ENCODE data around the gene ARHGEF4.

Gene ARHGEF4

GRCh38 chr2:130851624-130852382 lies 15.1 kb downstream of the ARHGEF4 start:
- no peak for DNase-seq

DNA sequence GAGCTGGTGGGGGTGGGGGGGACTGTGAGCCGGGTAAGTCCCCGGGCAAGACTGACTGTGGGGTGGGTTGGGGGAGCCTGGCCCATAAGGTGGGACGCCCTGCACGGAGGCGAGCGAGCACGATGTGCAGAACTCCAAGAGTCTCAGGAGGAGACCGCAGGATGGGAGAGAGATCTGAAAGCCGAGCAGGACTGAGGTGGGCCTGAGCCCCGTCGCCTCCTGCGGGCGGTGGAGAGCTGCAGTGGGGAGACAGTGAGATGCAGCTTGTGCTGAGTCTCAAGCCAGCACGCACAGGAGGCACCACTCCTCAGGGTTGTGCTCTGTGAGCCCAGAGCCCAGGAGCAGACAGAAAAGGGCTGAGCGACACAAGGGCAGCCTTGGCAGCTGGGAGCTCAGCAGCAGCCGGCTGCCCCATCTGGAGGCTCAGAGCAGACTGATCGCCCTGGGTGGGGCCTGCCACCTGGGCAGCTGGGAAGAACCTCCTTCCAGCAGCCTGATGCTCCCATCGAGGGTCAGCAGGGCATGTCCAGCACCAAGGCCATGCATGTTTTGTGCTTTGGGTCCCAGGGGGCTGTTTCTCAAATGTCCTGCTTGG lies 15.9 kb downstream of the ARHGEF4 start:
- no peak for DNase-seq

GRCh38 chr2:130853391-130853790 lies 16.7 kb downstream of the ARHGEF4 start:
- no peak for DNase-seq

GRCh38 chr2:130854301-130854700 lies 17.6 kb downstream of the ARHGEF4 start:
- no peak for DNase-seq

- DNase-seq = peak; percentile 15
Observed at GRCh38 chr2:130864830-130865800, 28.4 kb downstream of the ARHGEF4 start.

DNA sequence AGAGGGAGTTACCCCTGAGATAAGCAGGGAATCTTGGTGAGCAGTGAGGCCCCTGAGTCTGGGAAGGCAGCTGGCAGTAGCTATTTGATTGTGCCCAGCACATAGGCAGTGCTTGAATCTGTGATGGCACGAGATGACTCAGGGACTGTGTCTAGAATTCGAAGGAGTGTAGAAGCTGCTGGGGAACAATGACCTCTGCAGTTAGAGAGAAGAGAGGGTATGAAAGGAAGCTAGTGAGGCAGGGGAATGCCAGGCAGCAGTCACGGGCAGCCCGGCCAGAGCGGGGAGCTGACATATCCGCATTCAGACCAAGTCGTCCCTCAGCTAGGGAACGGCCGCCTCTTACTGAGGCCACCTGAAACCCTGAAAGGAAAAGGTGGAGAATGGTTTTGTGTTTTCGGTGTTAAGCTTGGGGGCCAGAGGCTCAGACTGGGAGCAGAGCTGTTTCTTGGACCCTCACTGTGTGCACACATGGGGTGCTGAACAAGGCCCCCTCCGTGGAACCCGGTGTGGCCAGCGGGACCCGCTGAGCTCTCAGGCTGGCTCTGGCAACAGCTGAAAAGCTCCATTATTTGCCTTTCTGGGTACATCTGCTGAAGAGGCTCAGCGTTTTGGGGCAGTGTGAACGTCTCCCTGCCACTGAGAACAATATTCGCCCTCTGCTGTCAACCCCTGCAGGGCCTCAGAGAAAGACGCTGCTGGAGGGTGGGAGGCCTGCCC lies 32.9 kb downstream of the ARHGEF4 start:
- DNase-seq = no peak

GRCh38 chr2:130870161-130870485 lies 33.4 kb downstream of the ARHGEF4 start:
- DNase-seq = no peak

DNA sequence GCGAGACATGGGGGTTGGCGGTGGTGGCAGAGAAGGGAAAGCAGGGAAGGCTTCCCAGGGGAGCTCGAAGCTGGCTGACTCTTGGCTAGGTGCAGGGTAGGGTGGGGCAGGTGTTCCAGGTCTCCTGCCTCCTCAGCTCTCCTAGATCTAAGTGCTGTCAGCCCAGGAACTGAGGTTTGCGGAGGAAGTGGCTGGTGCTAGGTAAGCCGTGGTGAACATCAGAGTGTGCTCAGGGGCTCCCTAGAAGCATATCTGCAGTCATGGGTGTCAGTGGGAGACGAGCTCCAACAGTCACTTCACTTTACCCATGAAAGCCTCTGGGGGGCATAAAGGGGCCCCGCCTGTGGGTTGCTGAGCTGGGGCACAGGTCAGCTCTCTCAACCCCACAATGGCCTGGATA lies 34.1 kb downstream of the ARHGEF4 start:
- no peak for DNase-seq

DNA sequence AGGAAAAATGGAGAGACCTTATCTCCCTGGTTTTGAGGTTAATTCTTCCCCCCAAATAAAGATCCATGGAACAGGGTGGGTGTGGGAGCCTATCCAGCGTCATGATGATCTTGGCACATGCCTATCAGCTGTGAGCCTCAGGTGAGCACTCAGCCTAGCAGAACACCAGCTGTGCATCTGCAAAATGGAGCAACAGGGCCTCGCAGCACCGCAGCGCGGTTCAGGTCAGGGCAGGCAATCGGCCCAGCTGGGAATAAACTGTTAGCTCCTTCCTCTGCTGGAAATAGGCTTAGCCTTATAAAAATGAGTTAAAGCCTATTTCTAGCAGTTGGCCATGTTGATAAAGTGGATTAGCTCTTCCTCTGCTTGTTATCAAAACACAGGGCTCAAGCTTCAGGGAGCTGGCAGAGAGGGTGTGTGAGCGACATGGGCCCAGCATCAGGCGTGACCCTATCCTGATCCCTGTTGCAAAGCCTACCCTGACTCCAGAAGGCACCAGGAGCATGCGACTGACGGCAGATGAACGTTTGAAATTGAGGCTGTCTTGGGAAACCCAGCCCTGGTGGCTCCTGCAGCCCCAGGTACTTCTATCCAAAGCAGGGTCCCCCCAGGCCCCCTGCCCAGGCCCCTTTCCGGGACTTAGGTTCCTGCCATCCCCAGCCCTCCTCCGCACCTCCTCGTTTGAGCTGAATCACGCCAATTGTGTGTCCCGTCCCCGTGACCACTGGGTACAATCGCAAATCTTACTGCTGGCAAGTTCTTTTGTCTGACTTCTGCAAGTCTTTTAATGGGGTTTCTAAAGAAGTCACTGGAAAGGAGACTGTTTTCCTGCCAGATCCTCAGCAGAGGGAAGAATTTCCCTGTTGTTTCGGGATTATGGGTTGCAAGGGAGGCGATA lies 35.4 kb downstream of the ARHGEF4 start:
- no peak for DNase-seq

DNA sequence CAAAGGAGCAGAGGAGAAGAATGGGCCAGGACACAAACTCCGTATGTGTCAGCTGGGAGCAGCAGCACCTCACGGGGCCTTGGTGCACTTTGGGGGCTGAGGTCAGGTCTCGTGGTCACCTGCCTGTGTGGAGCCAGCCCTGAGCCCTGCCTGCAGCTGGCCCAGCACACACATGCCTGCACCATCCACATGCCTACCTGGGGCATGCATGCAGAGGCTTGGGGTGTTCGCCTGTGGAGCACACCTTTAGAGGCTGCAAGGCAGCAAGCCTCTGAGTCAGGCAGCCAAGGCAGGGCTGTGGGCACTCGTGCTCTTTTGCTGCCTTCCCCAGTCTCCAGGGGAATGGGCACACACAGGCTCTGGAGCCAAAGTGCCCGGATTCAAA lies 36.0 kb downstream of the ARHGEF4 start:
- DNase-seq = no peak

DNA sequence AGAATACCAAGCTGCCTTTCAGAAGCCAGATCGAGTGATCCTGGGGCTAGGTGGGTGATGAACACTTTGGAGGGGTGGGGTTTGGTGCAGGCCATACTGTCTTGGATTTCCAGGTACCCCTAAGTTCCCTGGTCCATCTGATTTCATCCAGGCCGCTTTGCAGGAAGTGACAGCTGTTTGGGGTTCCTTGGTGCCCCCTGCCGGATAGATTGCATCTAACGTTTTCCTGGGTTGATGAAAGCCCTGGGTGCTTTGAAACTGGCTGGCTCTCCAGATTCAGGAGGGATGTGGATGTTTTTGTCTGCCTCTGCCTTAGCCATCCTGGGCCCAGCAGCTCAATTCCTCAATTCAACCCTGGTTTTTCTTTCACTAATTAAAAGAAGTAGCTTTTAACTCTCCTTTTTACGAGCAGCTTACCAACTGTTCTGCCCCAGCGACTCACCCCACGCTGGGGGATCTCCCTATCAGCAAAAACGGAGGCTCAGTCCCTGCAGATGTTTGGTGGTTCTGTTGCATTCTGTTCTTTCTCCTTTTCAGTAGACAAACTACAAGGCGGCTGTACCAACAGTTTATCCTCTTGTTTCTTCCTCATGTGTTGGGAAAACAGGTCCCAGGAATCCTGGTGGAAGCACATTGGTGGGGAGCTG lies 37.1 kb downstream of the ARHGEF4 start:
- DNase-seq = peak; percentile 55

- DNase-seq = no peak
Observed at GRCh38 chr2:130874512-130874911, 37.8 kb downstream of the ARHGEF4 start.

DNA sequence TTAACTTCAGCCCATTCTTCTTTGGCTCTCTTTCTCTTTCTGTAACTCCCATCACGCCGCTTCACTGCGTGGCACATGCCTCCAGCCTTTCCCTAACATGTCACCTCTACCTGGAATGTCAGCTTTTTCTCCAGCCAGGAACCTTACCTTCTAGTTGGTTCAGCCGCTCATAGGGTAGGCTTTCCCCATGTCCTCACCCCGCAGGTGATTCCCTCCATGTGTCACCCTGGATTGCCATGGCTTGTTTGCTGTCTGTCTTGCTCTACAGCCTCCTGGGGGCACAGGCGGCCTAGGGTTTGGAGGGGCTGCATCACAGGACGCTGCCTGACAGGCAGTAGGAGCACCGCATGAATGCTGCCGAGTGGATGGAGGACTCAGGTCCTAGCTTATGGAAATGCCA lies 39.2 kb downstream of the ARHGEF4 start:
- DNase-seq = no peak

- no peak for DNase-seq
Observed at GRCh38 chr2:130877258-130877657, 40.5 kb downstream of the ARHGEF4 start.

DNA sequence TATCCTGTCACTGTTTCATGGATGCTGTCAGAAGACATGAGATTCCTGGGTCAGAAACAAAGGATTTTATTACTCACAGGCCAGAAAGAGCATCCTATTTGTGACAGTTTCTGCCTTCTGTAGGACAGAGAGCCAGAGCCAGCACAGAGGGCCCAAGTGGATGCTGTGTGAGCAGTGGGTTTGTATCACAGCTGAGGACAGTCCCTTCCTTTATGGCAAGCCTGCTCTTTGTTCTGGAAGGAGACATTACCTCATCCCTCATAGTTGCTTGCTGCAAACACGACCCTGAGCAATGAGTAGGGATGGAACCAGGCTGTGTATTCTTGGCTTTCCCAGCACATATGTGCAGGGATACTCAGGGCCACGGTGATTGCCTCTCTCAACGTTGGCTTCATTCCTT lies 41.6 kb downstream of the ARHGEF4 start:
- no peak for DNase-seq

- no peak for DNase-seq
Observed at GRCh38 chr2:130878933-130879332, 42.2 kb downstream of the ARHGEF4 start.

- no peak for DNase-seq
Observed at GRCh38 chr2:130882111-130882690, 45.5 kb downstream of the ARHGEF4 start.

DNA sequence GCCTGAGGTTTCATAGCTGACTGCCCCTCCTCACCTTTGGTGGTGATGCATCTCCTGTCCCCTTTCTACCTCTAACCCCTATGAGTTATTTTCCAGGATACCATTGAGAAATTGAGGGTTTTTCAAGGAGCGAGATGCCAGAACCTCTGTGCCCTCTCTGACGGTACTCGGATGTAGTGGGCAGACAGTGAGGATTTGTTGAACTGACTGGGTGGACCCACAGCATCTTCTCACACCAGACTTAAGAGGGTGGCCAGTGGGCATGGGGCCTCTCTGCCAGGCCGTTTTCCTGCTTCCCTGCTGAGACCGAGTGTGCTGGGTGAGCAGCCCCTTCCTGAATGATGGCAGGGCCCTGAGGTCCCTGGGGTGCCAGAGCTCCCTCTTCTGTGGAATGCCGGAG lies 46.3 kb downstream of the ARHGEF4 start:
- no peak for DNase-seq

DNA sequence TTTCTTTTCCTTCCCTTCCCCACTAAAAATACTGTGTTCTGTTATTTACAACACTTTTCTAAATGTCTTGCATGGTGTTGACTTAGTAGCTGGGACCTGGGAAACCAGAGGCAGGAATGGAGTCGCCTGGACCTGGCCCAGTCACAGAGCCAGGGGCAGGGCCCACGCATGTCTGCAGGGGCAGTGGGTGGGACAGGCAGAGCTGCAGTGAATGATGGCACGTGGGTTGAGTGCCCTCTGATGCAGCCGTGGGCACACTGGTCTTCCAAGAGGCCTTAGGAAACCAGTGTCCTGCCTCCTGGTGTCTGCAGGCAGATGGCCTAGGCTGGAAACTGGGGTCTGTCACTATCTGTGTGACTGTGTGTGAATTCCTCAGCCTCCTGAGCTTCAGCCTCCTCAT lies 46.8 kb downstream of the ARHGEF4 start:
- no peak for DNase-seq

GRCh38 chr2:130884013-130884412 lies 47.3 kb downstream of the ARHGEF4 start:
- no peak for DNase-seq

GRCh38 chr2:130884503-130884902 lies 47.8 kb downstream of the ARHGEF4 start:
- DNase-seq = no peak

Measured in inflammatory macrophage treated with lipopolysaccharide for 4 hours (primary cell).